ENCODE measurements around the gene SPTLC2. TPM values are rescaled to one million over a fixed set of nuclear protein-coding genes. Genes with fewer than 3 reads are reported as not detected.
A peak's percentile ranks its signal among the peaks of the same experiment; 100 is the strongest.
"Not testable (repeated sequence)": the region's sequence is repeated elsewhere in the genome, so short reads cannot be mapped to it uniquely, and the experiment has no call there.

Gene SPTLC2, protein sequence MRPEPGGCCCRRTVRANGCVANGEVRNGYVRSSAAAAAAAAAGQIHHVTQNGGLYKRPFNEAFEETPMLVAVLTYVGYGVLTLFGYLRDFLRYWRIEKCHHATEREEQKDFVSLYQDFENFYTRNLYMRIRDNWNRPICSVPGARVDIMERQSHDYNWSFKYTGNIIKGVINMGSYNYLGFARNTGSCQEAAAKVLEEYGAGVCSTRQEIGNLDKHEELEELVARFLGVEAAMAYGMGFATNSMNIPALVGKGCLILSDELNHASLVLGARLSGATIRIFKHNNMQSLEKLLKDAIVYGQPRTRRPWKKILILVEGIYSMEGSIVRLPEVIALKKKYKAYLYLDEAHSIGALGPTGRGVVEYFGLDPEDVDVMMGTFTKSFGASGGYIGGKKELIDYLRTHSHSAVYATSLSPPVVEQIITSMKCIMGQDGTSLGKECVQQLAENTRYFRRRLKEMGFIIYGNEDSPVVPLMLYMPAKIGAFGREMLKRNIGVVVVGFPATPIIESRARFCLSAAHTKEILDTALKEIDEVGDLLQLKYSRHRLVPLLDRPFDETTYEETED
- 10 to 100 TPM; 23.6 to 23.9 TPM for total RNA-seq

DNA sequence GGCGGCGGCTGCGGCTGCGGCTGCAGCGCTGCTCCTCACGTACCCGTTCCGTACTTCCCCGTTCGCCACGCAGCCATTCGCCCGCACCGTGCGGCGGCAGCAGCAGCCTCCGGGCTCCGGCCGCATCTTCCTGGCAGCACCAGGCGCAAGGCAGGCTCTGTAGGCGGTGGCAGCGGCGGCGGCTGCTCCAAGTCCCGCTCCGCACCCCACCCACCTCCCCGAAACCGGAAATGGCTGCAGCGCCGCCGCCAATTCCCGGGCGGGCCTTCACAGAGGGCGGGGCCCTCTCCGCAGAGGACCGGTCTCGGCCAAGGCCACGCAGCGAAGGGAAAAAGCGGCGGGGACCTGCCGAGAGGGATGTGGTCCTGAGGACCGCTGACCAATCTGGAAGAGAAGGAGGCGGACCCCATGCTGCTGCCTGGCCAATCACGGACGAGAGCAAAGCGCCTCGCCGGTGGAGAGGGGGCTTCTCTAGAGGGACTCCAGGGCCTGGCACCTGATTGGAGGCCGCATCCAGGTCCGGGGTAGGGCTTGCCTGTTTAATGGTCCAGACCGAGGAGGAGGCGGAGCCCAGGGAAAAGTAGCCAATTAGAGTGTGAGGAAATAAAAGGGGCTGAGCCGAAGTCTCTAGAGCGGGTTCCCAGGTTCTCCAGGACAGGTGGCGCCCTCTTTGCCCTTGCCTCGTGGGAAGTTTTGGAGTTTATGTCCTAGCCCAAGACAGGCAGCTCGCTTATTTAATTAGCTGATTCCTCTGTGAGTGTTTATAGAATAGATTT is at the start of gene SPTLC2:
TSS of gene SPTLC2 (minus strand) at position 184 of the 776 bp plus-strand sequence. CDS start at position 126, 58 bp downstream.
- peak within 1 kb of the TSS; percentile 89 for H3K4me3 Mint-ChIP-seq
- ChIA-PET CTCF (interaction anchor here (1.1 to 1.8 kb wide), 2 partner anchors 9 to 157 kb away, joined by 3 to 5 read pairs; no protein-coding TSS in a partner anchor), POLR2A (no interaction called here)
- peaks cover 3% of the 10 kb centered on the region for H3K36me3 Mint-ChIP-seq
- peak within 1 kb of the TSS; percentile 86 for H3K27ac Mint-ChIP-seq
- H3K4me1 Mint-ChIP-seq (ENCODE audit: low read depth) = peaks cover 31% of the 10 kb centered on the region
- intact Hi-C loops (cut with micrococcal nuclease) = loop anchor here (1.0 to 5.0 kb wide), 8 partner anchors 18 to 519 kb away; partner anchors contain the start of genes ALKBH1, CIPC, GSTZ1 and POMT2
- no peaks in the 10 kb centered on the region for H3K27me3 Mint-ChIP-seq
- DNase-seq = peak; percentile 98
- H3K9me3 Mint-ChIP-seq = no peaks in the 10 kb centered on the region

DNA sequence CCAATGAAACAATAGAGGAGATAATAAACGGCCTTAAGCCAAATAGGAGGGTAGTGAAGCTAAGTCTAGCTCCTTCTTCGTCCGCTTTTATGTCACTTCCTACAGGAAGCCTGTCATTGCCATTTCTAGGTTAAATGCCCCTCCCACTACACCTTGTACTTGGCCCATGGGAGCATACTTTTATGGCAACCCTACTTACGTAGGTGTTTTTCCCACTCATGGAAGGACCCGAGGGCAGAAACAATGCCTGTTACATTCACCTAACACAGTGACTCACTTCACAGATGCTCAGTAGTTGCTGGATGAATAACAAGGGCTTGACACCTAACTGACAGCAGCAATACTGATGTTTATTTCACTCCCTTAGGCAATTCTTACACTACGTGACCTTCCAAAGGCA is 46.9 kb upstream of the SPTLC2 start:
- H3K36me3 Mint-ChIP-seq = no peaks in the 10 kb centered on the region

DNA sequence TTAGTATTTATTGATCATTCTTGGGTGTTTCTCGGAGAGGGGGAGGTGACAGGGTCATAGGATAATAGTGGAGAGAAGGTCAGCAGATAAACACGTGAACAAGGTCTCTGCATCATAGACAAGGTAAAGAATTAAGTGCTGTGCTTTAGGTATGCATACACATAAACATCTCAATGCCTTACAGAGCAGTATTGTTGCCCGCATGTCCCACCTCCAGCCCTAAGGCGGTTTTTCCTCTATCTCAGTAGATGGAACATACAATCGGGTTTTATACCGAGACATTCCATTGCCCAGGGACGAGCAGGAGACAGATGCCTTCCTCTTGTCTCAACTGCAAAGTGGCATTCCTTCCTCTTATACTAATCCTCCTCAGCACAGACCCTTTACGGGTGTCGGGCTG is 45.1 kb upstream of the SPTLC2 start:
- H3K27ac Mint-ChIP-seq; POLR2A ChIA-PET; intact Hi-C loops (cut with micrococcal nuclease); H3K9me3 Mint-ChIP-seq; CTCF ChIA-PET; DNase-seq; H3K27me3 Mint-ChIP-seq; H3K36me3 Mint-ChIP-seq; H3K4me1 Mint-ChIP-seq (ENCODE audit: low read depth); H3K4me3 Mint-ChIP-seq: not testable (repeated sequence)

More for the DNA sequence above, 46.9 kb upstream of the SPTLC2 start:
- no peaks in the 10 kb centered on the region for H3K27me3 Mint-ChIP-seq
- no peaks in the 10 kb centered on the region for H3K9me3 Mint-ChIP-seq
- no peak overlapping the region for H3K27ac Mint-ChIP-seq
- no peaks in the 10 kb centered on the region for H3K4me1 Mint-ChIP-seq (ENCODE audit: low read depth)
- no peak for DNase-seq
- ChIA-PET POLR2A (no interaction called here), CTCF (no interaction called here)
- H3K4me3 Mint-ChIP-seq = no peak overlapping the region
- intact Hi-C loops (cut with micrococcal nuclease) = no loop called here

DNA sequence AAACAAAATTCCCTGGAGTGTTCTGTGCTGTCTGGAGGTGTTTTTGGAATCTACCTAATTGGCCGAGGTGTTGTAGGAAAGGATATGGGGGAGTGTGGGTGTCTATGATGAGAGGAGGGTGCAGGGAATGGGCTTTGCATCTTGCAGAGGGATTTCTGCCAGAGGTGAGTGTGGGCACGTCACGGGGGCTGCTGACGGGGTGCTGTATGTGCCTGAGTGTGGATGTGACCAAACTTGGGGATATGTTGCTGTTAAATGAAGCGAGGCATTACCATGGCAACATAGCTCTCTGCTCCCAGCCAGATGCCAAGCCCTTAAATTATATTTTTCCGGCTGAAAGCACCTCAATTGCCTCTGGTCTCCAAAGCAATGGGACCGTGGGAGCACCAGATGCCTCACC is 44.3 kb upstream of the SPTLC2 start:
- ChIA-PET CTCF (no interaction called here), POLR2A (no interaction called here)
- Mint-ChIP-seq H3K4me3 (no peak overlapping the region), H3K4me1 (ENCODE audit: low read depth) (no peaks in the 10 kb centered on the region), H3K36me3 (no peaks in the 10 kb centered on the region), H3K27me3 (no peaks in the 10 kb centered on the region), H3K9me3 (no peaks in the 10 kb centered on the region), H3K27ac (no peak overlapping the region)
- DNase-seq = no peak
- intact Hi-C loops (cut with micrococcal nuclease) = no loop called here

DNA sequence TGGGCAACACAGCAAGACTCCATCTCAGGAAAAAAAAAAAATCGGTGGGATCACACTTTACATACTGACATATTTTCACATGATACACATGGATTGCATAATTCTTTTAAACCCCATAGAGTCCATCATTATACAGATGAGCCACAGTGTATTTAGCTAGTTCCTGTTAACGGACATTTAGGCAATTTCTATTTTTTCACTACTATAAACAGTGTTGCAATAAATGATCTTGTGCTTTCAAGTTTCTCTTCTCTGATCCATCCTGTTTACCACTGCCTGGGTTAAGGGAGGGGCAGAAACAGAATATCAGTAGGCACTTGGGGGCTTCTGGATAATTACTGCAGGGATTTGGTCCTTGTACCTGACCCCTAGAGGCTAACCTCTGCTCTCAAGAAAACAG is 43.4 kb upstream of the SPTLC2 start:
- ChIA-PET POLR2A (no interaction called here), CTCF (no interaction called here)
- Mint-ChIP-seq H3K36me3 (no peaks in the 10 kb centered on the region), H3K4me1 (ENCODE audit: low read depth) (no peaks in the 10 kb centered on the region), H3K27me3 (no peaks in the 10 kb centered on the region), H3K9me3 (no peaks in the 10 kb centered on the region), H3K4me3 (no peak overlapping the region), H3K27ac (no peak overlapping the region)
- no peak for DNase-seq
- intact Hi-C loops (cut with micrococcal nuclease) = loop anchor here (5.0 kb wide), 1 partner anchor 142 kb away; the partner anchor contains the start of gene ADCK1

DNA sequence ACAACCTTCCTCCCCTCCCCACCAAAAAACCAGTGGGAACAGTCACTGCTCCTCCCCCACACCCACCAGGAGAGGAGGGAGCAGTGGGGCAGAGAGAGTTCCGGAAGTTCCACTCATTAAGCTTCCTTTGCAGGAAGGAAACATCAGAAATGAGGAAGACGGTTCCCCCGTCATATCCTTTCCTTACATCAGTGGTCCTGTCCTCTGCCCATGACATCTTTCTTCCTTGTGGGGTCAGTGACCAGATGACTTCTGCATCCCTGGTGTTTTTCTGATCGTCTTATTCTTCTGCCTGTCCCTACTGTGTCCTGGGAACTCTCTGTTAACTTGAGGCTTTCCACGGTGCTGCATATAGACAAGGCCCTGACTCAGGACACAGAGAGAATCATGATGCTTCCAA is 40.8 kb upstream of the SPTLC2 start:
- no peaks in the 10 kb centered on the region for H3K4me1 Mint-ChIP-seq (ENCODE audit: low read depth)
- H3K9me3 Mint-ChIP-seq = no peaks in the 10 kb centered on the region
- ChIA-PET POLR2A (no interaction called here), CTCF (no interaction called here)
- no peak for DNase-seq
- H3K4me3 Mint-ChIP-seq = no peak overlapping the region
- no peaks in the 10 kb centered on the region for H3K27me3 Mint-ChIP-seq
- H3K27ac Mint-ChIP-seq = no peak overlapping the region
- intact Hi-C loops (cut with micrococcal nuclease) = loop anchor here (5.0 kb wide), 1 partner anchor 145 kb away; the partner anchor contains the start of gene ADCK1
- H3K36me3 Mint-ChIP-seq = no peaks in the 10 kb centered on the region

DNA sequence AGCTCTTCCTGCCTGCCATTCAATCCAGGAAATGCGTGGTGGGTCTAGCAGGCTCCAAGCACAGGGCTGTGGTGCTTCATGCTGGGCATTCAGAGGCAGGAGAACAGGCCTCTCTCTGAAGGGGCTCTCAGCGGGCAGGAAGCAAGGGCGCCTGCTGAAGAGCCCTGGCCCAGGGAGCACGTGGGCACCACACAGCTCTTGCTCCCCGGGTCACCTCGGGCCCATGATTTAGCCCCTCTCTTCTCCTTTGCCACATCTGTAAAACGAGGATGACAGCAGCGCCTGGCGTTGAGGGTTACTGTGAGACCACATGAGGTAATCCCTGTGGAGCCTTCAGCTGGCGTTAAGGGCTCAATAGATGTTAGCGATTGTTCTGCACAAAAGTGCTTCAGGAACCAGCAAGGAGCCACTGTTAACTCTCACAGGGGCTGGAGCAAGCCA is 37.6 kb upstream of the SPTLC2 start:
- no peak overlapping the region for H3K4me3 Mint-ChIP-seq
- H3K27me3 Mint-ChIP-seq = no peaks in the 10 kb centered on the region
- H3K27ac Mint-ChIP-seq = no peak overlapping the region
- POLR2A ChIA-PET = no interaction called here
- H3K4me1 Mint-ChIP-seq (ENCODE audit: low read depth) = no peaks in the 10 kb centered on the region
- DNase-seq = no peak
- CTCF ChIA-PET = interaction anchor here (0.9 to 1.2 kb wide), 2 partner anchors 208 to 913 kb away, joined by 3 to 4 read pairs; no protein-coding TSS in a partner anchor
- no peaks in the 10 kb centered on the region for H3K9me3 Mint-ChIP-seq
- no peaks in the 10 kb centered on the region for H3K36me3 Mint-ChIP-seq
- intact Hi-C loops (cut with micrococcal nuclease) = no loop called here

DNA sequence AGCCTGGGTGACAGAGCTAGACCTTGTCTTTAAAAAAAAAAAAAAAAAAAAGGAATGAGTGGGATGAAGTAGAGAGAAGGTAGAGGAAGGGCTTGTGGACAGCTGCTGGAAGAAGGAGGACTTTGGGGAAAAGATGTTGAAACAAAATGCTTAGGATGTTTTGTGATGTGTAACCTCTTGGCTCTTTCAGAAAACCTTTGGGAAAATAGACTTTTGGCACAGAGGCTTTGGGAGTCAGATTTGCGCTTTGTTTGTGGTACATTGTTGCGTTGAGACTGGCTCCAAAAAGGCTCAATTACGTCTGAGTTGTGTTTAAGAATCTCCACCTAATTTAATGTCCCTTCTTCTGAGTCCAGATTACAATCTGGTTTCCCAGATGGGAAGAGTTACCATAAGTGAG is 32.9 kb upstream of the SPTLC2 start:
- Mint-ChIP-seq H3K4me3 (no peak overlapping the region), H3K4me1 (ENCODE audit: low read depth) (no peaks in the 10 kb centered on the region), H3K36me3 (no peaks in the 10 kb centered on the region), H3K9me3 (no peaks in the 10 kb centered on the region), H3K27me3 (no peaks in the 10 kb centered on the region), H3K27ac (no peak overlapping the region)
- ChIA-PET CTCF (no interaction called here), POLR2A (no interaction called here)
- intact Hi-C loops (cut with micrococcal nuclease) = no loop called here
- no peak for DNase-seq

DNA sequence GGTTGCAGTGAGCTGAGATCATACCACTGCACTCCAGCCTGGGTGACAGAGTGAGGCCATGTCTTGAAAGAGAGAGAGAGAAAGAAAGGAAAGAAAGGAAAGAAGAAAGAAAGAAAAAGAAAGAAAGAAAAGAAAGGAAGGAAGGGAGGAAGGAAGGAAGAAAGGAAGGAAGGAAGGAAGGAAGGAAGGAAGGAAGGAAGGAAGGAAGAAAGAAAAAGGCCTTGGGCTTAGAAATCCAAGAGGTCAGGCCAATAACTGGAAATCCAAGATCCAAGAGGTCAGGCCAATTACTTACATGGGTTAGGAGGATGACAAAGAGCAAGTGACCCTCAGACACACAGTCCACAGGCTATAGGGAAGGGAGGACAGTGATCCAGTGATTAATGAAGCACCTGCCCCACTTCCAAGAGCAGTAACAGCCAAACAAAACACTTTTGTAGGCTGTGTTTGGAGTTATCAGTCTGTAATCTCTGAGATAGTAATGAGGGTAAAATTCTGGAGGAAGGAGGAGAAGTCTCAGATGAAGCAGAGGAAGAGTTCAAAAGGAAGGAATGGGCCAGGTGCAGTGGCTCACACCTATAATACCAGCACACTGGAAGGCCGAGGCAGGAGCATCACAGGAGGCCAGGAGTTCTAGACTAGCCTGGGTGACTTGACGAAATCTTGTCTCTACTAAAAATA is 32.2 kb upstream of the SPTLC2 start:
- no peaks in the 10 kb centered on the region for H3K27me3 Mint-ChIP-seq
- no peaks in the 10 kb centered on the region for H3K9me3 Mint-ChIP-seq
- H3K4me1 Mint-ChIP-seq (ENCODE audit: low read depth) = no peaks in the 10 kb centered on the region
- intact Hi-C loops (cut with micrococcal nuclease) = no loop called here
- POLR2A ChIA-PET = no interaction called here
- H3K4me3 Mint-ChIP-seq = no peak overlapping the region
- H3K27ac Mint-ChIP-seq = no peak overlapping the region
- no peaks in the 10 kb centered on the region for H3K36me3 Mint-ChIP-seq
- DNase-seq = no peak
- CTCF ChIA-PET = no interaction called here

DNA sequence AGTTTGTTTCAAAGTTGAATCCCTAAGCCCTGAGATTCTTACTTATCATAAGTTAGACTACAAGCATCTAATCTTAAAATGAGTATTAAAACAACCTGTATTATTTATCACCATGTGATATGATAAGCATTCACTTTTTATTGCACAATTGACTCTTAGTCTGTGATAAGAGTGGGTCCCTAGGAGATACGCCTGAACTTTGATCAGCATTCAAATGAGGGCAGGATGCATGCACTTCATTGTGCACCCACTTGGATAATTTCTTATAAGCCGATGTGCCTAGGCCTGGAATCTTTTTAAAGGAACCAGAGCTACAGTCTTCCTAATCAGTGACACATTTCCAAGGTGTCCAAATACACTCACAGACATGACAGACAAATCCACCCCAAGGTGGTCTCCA is 31.4 kb upstream of the SPTLC2 start:
- ChIA-PET POLR2A (no interaction called here), CTCF (no interaction called here)
- intact Hi-C loops (cut with micrococcal nuclease) = no loop called here
- no peaks in the 10 kb centered on the region for H3K9me3 Mint-ChIP-seq
- no peaks in the 10 kb centered on the region for H3K36me3 Mint-ChIP-seq
- no peak overlapping the region for H3K4me3 Mint-ChIP-seq
- H3K27me3 Mint-ChIP-seq = no peaks in the 10 kb centered on the region
- no peaks in the 10 kb centered on the region for H3K4me1 Mint-ChIP-seq (ENCODE audit: low read depth)
- no peak overlapping the region for H3K27ac Mint-ChIP-seq
- no peak for DNase-seq

DNA sequence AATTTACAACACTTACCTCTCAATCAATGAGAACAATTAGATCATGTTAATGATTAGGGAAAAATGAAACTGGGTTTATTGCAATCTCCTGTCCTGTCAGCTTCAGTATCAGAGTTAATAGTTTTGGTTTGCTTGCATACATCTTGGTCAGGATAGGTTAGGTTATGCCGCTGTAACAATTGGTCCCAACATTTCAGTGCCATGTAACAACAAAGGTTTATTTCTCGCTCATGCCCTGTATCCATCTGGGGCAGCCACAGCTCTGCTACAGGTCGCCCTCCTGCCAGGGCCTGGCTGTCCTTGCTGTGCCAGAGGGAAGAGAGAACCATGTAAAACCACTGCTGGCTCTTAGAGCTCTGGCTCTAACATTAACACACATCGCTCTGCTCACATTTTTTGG is 30.5 kb upstream of the SPTLC2 start:
- DNase-seq = no peak
- intact Hi-C loops (cut with micrococcal nuclease) = no loop called here
- no peak overlapping the region for H3K27ac Mint-ChIP-seq
- POLR2A ChIA-PET = no interaction called here
- H3K36me3 Mint-ChIP-seq = no peaks in the 10 kb centered on the region
- no peaks in the 10 kb centered on the region for H3K9me3 Mint-ChIP-seq
- CTCF ChIA-PET = no interaction called here
- H3K4me1 Mint-ChIP-seq (ENCODE audit: low read depth) = peaks cover 7% of the 10 kb centered on the region
- no peaks in the 10 kb centered on the region for H3K27me3 Mint-ChIP-seq
- H3K4me3 Mint-ChIP-seq = no peak overlapping the region
